GM19240 (cell line): ENCODE results near the gene TMEM18.
"Not testable (repeated sequence)": the region's sequence is repeated elsewhere in the genome, so short reads cannot be mapped to it uniquely, and the experiment has no call there.

Experiments used
- DNase-seq: peaks from one replicate; pipeline ENCODE4 v3.0.0; 2011; ENCODE audit warnings: low spot score; ENCODE audit not compliant: insufficient read length

TMEM18 gene

GRCh38 chr2:677056-677958 is at the start of gene TMEM18:
Gene TMEM18, minus strand, starts transcription at chr2:677406. Its CDS starts 61 bp downstream, at chr2:677345.
- DNase-seq: peak; percentile 70

GRCh38 chr2:726169-726568 is 49.0 kb upstream of the TMEM18 start:
- no peak for DNase-seq

- DNase-seq: no peak
These were observed 48.3 kb upstream of the TMEM18 start for GRCh38 chr2:725468-725867.

GRCh38 chr2:723761-724160 is 46.6 kb upstream of the TMEM18 start:
- no peak for DNase-seq

- DNase-seq: no peak
These were observed 43.6 kb upstream of the TMEM18 start for GRCh38 chr2:720842-721241.

- no peak for DNase-seq
These were observed 42.5 kb upstream of the TMEM18 start for GRCh38 chr2:719734-720133.

GRCh38 chr2:719191-719590 is 42.0 kb upstream of the TMEM18 start:
- no peak for DNase-seq

- DNase-seq: no peak
These were observed 40.5 kb upstream of the TMEM18 start for GRCh38 chr2:717661-718060.

GRCh38 chr2:715854-716560 is 38.8 kb upstream of the TMEM18 start:
- no peak for DNase-seq

- DNase-seq: no peak
These were observed 37.8 kb upstream of the TMEM18 start for GRCh38 chr2:715038-715437.

- peak; percentile 44 for DNase-seq
These were observed 37.0 kb upstream of the TMEM18 start for GRCh38 chr2:714005-714741.

GRCh38 chr2:710867-711665 is 33.9 kb upstream of the TMEM18 start:
- no peak for DNase-seq

- no peak for DNase-seq
These were observed 32.0 kb upstream of the TMEM18 start for GRCh38 chr2:709138-709765.

GRCh38 chr2:708667-709066 is 31.5 kb upstream of the TMEM18 start:
- DNase-seq: no peak

- DNase-seq: peak; percentile 17
These were observed 28.8 kb upstream of the TMEM18 start for GRCh38 chr2:705971-706511.

GRCh38 chr2:702765-703164 is 25.6 kb upstream of the TMEM18 start:
- DNase-seq: not testable (repeated sequence)

GRCh38 chr2:696999-697627 is 19.9 kb upstream of the TMEM18 start:
- DNase-seq: no peak

- DNase-seq: no peak
These were observed 19.3 kb upstream of the TMEM18 start for GRCh38 chr2:696463-696862.

GRCh38 chr2:694906-695510 is 17.8 kb upstream of the TMEM18 start:
- DNase-seq: no peak
